ENCODE results near the gene FIS1. TPM values are rescaled to one million over a fixed set of nuclear protein-coding genes. Genes with fewer than 3 reads are reported as not detected.
A peak's percentile ranks its signal among the peaks of the same experiment; 100 is the strongest.

FIS1 gene
- total and polyA plus RNA-seq, 3 donors from 2014 or later, result 228 to 273 (median 233) TPM

DNA sequence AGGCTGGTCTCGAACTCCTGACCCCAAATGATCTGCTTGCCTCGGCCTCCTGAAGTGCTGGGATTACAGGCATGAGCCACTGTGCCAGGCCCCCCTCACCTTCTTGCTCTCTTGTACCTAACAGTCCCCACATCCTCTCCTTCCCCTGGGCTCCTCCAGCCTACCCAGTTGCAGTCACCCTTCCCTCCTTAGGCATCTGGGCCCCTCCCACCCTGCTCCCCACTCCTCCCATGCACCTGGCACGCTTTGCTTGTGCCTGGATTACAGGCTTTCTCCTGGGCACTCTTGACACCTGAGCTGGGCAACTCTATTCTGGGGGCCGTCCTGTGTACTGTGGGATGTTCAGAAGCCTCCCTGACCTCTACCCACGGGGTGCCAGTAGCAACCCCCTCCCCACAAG is 10.2 kb downstream of the FIS1 start:
- Histone ChIP-seq H3K36me3 (ENCODE audit: low read depth, missing control alignments) (no peaks in the 10 kb centered on the region), H3K4me1 (peaks cover 19% of the 10 kb centered on the region)
- WGBS, 2 donors, result 83 to 92% methylated on average over 5 of the region's 5 CpGs

DNA sequence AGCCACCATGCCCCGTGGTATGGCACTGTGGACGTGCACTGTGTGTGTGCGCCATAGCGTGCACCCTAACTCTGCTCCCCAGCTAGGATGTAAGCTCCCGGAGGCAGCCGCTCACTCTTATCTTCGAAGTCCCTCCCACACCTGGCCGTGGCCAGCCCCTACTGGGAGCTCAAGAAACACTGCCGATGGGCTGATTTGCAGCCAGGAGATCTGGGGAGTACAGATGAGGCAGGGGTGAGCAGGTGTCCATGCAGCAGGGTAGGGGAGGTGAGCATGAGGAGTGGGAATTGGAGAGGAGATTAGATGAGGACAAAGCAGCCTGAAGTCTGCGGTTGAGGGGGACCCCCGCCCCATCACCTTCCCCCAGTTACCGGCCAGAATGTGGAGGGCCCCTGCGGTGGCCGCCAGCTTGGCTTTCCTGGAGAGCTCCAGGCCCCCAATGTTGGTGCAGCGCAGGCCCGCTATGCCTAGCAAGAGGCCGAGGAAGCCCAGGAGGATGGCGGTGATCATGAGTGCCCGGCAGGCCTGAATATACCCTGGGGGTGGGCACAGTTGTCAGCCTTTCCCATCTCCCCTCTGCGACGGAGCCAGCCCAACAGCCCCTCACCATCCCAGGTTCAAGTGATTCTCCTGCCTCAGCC is 10.9 kb downstream of the FIS1 start:
- no peak overlapping the region for H3K4me3 ChIP-seq
- no peaks in the 10 kb centered on the region for H3K36me3 ChIP-seq (ENCODE audit: low read depth, missing control alignments)
- no peaks in the 10 kb centered on the region for H3K27me3 ChIP-seq
- DNase-seq, result no peak
- peaks cover 13% of the 10 kb centered on the region for H3K4me1 ChIP-seq
- no peaks in the 10 kb centered on the region for H3K9me3 ChIP-seq
- intact Hi-C loops (cut with DNase I; ENCODE audit: low total_unique reads), result no loop called here
- TF ChIP-seq, protein P1, sequence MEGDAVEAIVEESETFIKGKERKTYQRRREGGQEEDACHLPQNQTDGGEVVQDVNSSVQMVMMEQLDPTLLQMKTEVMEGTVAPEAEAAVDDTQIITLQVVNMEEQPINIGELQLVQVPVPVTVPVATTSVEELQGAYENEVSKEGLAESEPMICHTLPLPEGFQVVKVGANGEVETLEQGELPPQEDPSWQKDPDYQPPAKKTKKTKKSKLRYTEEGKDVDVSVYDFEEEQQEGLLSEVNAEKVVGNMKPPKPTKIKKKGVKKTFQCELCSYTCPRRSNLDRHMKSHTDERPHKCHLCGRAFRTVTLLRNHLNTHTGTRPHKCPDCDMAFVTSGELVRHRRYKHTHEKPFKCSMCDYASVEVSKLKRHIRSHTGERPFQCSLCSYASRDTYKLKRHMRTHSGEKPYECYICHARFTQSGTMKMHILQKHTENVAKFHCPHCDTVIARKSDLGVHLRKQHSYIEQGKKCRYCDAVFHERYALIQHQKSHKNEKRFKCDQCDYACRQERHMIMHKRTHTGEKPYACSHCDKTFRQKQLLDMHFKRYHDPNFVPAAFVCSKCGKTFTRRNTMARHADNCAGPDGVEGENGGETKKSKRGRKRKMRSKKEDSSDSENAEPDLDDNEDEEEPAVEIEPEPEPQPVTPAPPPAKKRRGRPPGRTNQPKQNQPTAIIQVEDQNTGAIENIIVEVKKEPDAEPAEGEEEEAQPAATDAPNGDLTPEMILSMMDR (IDR thresholded peaks at IDR 0.05), result no peak
- no peak for TF ChIP-seq POLR2A (IDR thresholded peaks at IDR 0.05)
- 77 to 85% methylated on average over 12 to 21 of the region's 21 CpGs for WGBS, 2 donors
- H3K27ac ChIP-seq, result no peak overlapping the region

More for the DNA sequence above, 10.2 kb downstream of the FIS1 start:
- no peaks in the 10 kb centered on the region for H3K27me3 ChIP-seq
- H3K27ac ChIP-seq, result no peak overlapping the region
- no peak for DNase-seq
- intact Hi-C loops (cut with DNase I; ENCODE audit: low total_unique reads), result no loop called here
- TF ChIP-seq POLR2A (IDR thresholded peaks at IDR 0.05), result no peak
- TF ChIP-seq, protein P1 (IDR thresholded peaks at IDR 0.05), result no peak
- H3K4me3 ChIP-seq, result no peak overlapping the region
- H3K9me3 ChIP-seq, result no peaks in the 10 kb centered on the region

DNA sequence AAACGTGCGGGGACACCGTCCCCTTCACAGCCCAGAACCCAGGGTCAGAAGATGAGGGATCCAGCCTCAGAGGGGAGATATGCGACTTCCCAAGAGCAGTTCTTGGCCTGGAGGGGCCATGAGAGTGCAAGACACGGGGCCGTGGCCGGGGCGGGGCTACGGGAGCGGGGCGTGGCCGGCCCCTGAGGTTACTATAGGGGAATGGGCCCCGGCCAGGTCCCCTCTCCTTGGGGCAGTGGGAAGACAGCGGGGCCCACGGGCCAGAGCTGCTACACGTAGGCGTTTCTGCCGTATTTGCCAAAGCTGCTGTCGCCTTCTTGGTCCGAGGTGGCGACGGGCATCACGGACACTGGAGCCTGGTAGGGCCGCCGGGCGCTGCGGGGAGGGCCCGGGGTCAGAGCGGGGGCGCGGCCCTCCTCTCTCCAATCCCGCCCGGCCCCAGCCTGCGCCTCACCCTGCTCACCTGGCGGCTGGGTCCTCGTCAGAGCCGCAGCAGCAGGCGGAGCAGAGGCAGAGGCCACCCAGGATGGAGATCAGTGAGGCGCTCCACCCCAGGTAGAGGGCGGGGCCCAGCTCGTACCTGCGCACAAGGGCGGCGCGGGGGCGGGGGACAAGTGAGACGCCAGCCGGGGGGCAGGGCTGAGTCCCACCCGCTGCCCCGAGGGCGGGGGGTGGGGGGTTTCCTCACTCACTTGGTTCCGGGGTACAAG is 12.6 kb downstream of the FIS1 start:
- peak overlapping the region; percentile 24 to 40 for H3K4me3 ChIP-seq
- H3K36me3 ChIP-seq (ENCODE audit: low read depth, missing control alignments), result no peaks in the 10 kb centered on the region
- no peaks in the 10 kb centered on the region for H3K9me3 ChIP-seq
- WGBS, 2 donors, result 29 to 42% methylated on average over 14 to 50 of the region's 52 CpGs
- no peaks in the 10 kb centered on the region for H3K27me3 ChIP-seq
- TF ChIP-seq, protein P1 (IDR thresholded peaks at IDR 0.05), result no peak
- TF ChIP-seq POLR2A (IDR thresholded peaks at IDR 0.05), result no peak
- H3K27ac ChIP-seq, result no peak overlapping the region
- peak; percentile 47 for DNase-seq
- intact Hi-C loops (cut with DNase I; ENCODE audit: low total_unique reads), result no loop called here
- H3K4me1 ChIP-seq, result peaks cover 2% of the 10 kb centered on the region

DNA sequence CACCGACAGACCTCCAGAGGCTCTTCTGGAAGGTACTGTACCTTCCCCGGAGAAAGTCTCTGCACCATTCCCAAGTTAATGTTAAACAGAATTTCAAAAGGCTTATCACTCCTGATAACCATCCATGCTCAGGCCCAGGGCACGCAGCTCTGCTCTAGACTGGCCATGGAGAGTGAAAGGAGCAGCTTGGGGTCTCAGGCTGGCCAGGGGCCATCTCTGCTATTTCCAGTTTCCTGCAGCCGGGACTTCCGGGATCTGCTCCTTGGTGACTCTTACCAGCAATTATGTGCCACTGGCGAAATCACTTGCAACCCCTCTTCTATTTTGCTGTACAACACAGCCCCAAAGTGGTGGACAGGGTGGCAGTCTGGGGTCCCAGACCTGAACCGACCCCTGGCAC is 13.2 kb downstream of the FIS1 start:
- intact Hi-C loops (cut with DNase I; ENCODE audit: low total_unique reads), result no loop called here

More for the DNA sequence above, 13.2 kb downstream of the FIS1 start:
- no peak for TF ChIP-seq POLR2A (IDR thresholded peaks at IDR 0.05)
- TF ChIP-seq, protein P1 (IDR thresholded peaks at IDR 0.05), result no peak
- Histone ChIP-seq H3K4me3 (peak overlapping the region in 1 of 2 donors; percentile 40), H3K4me1 (no peaks in the 10 kb centered on the region), H3K36me3 (ENCODE audit: low read depth, missing control alignments) (no peaks in the 10 kb centered on the region), H3K27me3 (no peaks in the 10 kb centered on the region), H3K27ac (no peak overlapping the region), H3K9me3 (no peaks in the 10 kb centered on the region)
- WGBS, 2 donors, result 51 to 62% methylated on average over 6 to 7 of the region's 7 CpGs
- no peak for DNase-seq
